ENCODE data around the gene PTGFRN.

The PTGFRN gene

GRCh38 chr1:116962987-116963639 is 53.4 kb downstream of the PTGFRN start:
- H3K36me3 ChIP-seq (ENCODE audit: low read length): no peaks in the 10 kb centered on the region
- H3K79me2 ChIP-seq (ENCODE audit: insufficient read depth, low read length): no peaks in the 10 kb centered on the region
- H2AFZ ChIP-seq (ENCODE audit: low read depth, low read length, severe bottlenecking): no peak overlapping the region
- no peak overlapping the region for H3K27ac ChIP-seq (ENCODE audit: low read depth, low read length)
- H3K9me3 ChIP-seq (ENCODE audit: insufficient read depth, low read length): no peaks in the 10 kb centered on the region
- no peaks in the 10 kb centered on the region for H3K9me2 ChIP-seq (replicated peaks; ENCODE audit: insufficient read depth, low read length)
- no peak overlapping the region for H3K9ac ChIP-seq (ENCODE audit: low read length)
- H4K20me1 ChIP-seq (ENCODE audit: low read depth, low read length): no peaks in the 10 kb centered on the region
- H3K4me2 ChIP-seq (ENCODE audit: low read depth, low read length, poor library complexity, severe bottlenecking): no peak overlapping the region
- no peaks in the 10 kb centered on the region for H3K27me3 ChIP-seq (ENCODE audit: low read length)
- no peak for TF ChIP-seq EZH2phosphoT487 (conservative IDR thresholded peaks at IDR 0.05; ENCODE audit: low read length)
- TF ChIP-seq, protein P1, sequence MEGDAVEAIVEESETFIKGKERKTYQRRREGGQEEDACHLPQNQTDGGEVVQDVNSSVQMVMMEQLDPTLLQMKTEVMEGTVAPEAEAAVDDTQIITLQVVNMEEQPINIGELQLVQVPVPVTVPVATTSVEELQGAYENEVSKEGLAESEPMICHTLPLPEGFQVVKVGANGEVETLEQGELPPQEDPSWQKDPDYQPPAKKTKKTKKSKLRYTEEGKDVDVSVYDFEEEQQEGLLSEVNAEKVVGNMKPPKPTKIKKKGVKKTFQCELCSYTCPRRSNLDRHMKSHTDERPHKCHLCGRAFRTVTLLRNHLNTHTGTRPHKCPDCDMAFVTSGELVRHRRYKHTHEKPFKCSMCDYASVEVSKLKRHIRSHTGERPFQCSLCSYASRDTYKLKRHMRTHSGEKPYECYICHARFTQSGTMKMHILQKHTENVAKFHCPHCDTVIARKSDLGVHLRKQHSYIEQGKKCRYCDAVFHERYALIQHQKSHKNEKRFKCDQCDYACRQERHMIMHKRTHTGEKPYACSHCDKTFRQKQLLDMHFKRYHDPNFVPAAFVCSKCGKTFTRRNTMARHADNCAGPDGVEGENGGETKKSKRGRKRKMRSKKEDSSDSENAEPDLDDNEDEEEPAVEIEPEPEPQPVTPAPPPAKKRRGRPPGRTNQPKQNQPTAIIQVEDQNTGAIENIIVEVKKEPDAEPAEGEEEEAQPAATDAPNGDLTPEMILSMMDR (IDR thresholded peaks at IDR 0.05; ENCODE audit: insufficient read depth, low read length, poor library complexity, severe bottlenecking): no peak
- no peak overlapping the region for H3K4me3 ChIP-seq (ENCODE audit: insufficient read depth, low read length, poor library complexity, severe bottlenecking)
- no peaks in the 10 kb centered on the region for H3F3A ChIP-seq (ENCODE audit: insufficient read depth)

GRCh38 chr1:116966791-116967190 is 57.1 kb downstream of the PTGFRN start:
- Histone ChIP-seq H3K27me3 (ENCODE audit: low read length) (no peaks in the 10 kb centered on the region), H3K79me2 (ENCODE audit: insufficient read depth, low read length) (no peaks in the 10 kb centered on the region), H3K36me3 (ENCODE audit: low read length) (no peaks in the 10 kb centered on the region), H2AFZ (ENCODE audit: low read depth, low read length, severe bottlenecking) (no peak overlapping the region), H3K4me2 (ENCODE audit: low read depth, low read length, poor library complexity, severe bottlenecking) (no peak overlapping the region), H3K27ac (ENCODE audit: low read depth, low read length) (no peak overlapping the region), H3K9me2 (replicated peaks; ENCODE audit: insufficient read depth, low read length) (no peaks in the 10 kb centered on the region), H3K4me3 (ENCODE audit: insufficient read depth, low read length, poor library complexity, severe bottlenecking) (no peak overlapping the region), H4K20me1 (ENCODE audit: low read depth, low read length) (no peaks in the 10 kb centered on the region), H3K9ac (ENCODE audit: low read length) (no peak overlapping the region), H3F3A (ENCODE audit: insufficient read depth) (no peaks in the 10 kb centered on the region), H3K9me3 (ENCODE audit: insufficient read depth, low read length) (no peaks in the 10 kb centered on the region)
- TF ChIP-seq, protein P1 (IDR thresholded peaks at IDR 0.05; ENCODE audit: insufficient read depth, low read length, poor library complexity, severe bottlenecking): no peak

- H3K9me3 ChIP-seq (ENCODE audit: insufficient read depth, low read length): no peaks in the 10 kb centered on the region
- TF ChIP-seq EZH2phosphoT487 (conservative IDR thresholded peaks at IDR 0.05; ENCODE audit: low read length): no peak
- TF ChIP-seq, protein P1 (IDR thresholded peaks at IDR 0.05; ENCODE audit: insufficient read depth, low read length, poor library complexity, severe bottlenecking): no peak
- H3K9me2 ChIP-seq (replicated peaks; ENCODE audit: insufficient read depth, low read length): no peaks in the 10 kb centered on the region
These were observed 59.0 kb downstream of the PTGFRN start for GRCh38 chr1:116968724-116969123.

More at GRCh38 chr1:116968724-116969123, 59.0 kb downstream of the PTGFRN start:
- no peaks in the 10 kb centered on the region for H3K36me3 ChIP-seq (ENCODE audit: low read length)
- H3F3A ChIP-seq (ENCODE audit: insufficient read depth): no peaks in the 10 kb centered on the region
- H3K27me3 ChIP-seq (ENCODE audit: low read length): no peaks in the 10 kb centered on the region
- H3K4me2 ChIP-seq (ENCODE audit: low read depth, low read length, poor library complexity, severe bottlenecking): no peak overlapping the region
- no peaks in the 10 kb centered on the region for H3K79me2 ChIP-seq (ENCODE audit: insufficient read depth, low read length)
- H4K20me1 ChIP-seq (ENCODE audit: low read depth, low read length): no peaks in the 10 kb centered on the region
- H3K9ac ChIP-seq (ENCODE audit: low read length): no peak overlapping the region
- H3K4me3 ChIP-seq (ENCODE audit: insufficient read depth, low read length, poor library complexity, severe bottlenecking): no peak overlapping the region
- H2AFZ ChIP-seq (ENCODE audit: low read depth, low read length, severe bottlenecking): no peak overlapping the region
- H3K27ac ChIP-seq (ENCODE audit: low read depth, low read length): no peak overlapping the region
